Skin of body (tissue), 2 donors: ENCODE results near the gene ZNF180. TPM values are rescaled to one million over a fixed set of nuclear protein-coding genes. Genes with fewer than 3 reads are reported as not detected.
A peak's percentile ranks its signal among the peaks of the same experiment; 100 is the strongest.
"Not testable (repeated sequence)": the region's sequence is repeated elsewhere in the genome, so short reads cannot be mapped to it uniquely, and the experiment has no call there.

Source experiments
- DNase-seq: peaks from one replicate; lab custom pipeline; 2025; lab: John Stamatoyannopoulos, UW
- total RNA-seq: library from RNA; depleted of rRNA; stranded (reverse); fragments of >200 nt; gene quantifications from one replicate; pipeline ENCODE4 v1.2.3, GENCODE V29; 2014

ZNF180 gene
- total RNA-seq, 1 donor from 2014 or later: 10.0 TPM

- DNase-seq: no peak
Measured at GRCh38 chr19:44498988-44499387, 1.3 kb downstream of the ZNF180 start.

DNA sequence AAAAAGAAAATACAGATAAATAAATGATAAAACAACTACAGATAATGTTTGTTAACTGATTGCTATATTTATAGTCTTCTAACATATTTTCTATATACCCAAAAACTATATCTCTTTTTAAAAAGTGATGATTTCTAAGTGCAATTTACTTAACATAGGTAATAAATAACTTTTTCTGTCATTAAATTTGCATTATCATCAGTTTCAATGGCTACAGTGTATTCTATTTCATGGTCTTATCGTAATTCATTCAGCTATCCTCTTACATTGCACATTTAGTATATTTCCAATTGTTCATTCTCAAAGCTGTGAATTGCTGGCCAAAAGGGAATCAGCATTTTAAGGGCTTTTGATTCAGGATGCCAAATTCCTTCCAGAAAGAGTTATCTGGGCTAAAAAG is 3.6 kb downstream of the ZNF180 start:
- no peak for DNase-seq

- DNase-seq: no peak
Measured at GRCh38 chr19:44476559-44477408, 23.5 kb downstream of the ZNF180 start.

GRCh38 chr19:44468730-44469129 is 31.6 kb downstream of the ZNF180 start:
- DNase-seq: not testable (repeated sequence)

- not testable (repeated sequence) for DNase-seq
Measured at GRCh38 chr19:44462600-44463286, 37.6 kb downstream of the ZNF180 start.

- DNase-seq: not testable (repeated sequence)
Measured at GRCh38 chr19:44456016-44456415, 44.3 kb downstream of the ZNF180 start.

GRCh38 chr19:44455100-44455499 is 45.2 kb downstream of the ZNF180 start:
- DNase-seq: no peak

GRCh38 chr19:44452367-44452766 is 48.0 kb downstream of the ZNF180 start:
- DNase-seq: no peak

DNA sequence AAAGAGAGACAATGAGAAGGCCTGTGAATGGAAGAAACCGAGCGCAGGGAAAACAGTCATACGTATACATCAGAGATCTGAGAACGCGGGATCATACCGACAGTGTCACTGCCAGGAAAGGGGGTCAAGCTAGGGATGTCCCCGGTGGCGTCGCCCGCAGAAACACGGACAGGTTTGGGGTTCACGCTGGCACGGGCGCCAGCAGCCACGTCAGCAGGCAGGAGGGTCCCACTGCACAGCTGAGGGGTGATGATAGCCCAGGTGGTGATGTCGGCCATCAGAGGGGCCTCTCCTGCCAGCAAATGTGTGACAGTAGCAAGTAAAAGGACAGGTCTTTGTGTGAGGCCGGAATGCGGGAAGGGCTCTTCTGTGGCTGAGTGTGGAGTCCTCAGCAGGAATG is 48.6 kb downstream of the ZNF180 start:
- DNase-seq: no peak

- DNase-seq: peak; percentile 75
Measured at GRCh38 chr19:44447916-44448674, 52.2 kb downstream of the ZNF180 start, which contains the start of gene ZNF229. Gene ZNF229, minus strand, starts transcription at chr19:44448472. Its CDS starts 5,625 bp downstream, at chr19:44442847.

DNA sequence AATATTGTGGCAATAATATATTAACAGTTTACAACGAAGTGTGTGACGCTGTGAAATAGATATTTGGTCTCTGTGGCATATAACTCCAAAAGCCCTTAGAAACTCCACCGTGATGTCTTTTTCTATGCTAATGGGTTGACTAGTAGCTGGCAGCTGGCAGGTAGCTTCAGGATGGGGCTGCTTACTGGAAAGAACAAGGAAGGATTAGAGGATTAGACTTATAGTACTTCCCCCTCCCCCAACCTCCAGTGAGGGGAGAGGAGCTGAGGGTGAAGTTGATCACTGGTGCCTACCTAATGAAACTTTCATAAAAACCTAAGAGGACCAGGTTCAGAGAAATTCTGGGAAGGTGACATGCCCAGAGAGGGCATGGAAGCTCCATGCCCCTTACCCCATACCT is 61.9 kb downstream of the ZNF180 start:
- no peak for DNase-seq

- no peak for DNase-seq
Measured at GRCh38 chr19:44435441-44435840, 64.9 kb downstream of the ZNF180 start.

- no peak for DNase-seq
Measured at GRCh38 chr19:44430956-44431355, 69.4 kb downstream of the ZNF180 start.

Other genes starting within 250 kb of the ZNF180 start
- gene ZNF233, start 240.6 kb downstream of the ZNF180 start, total RNA-seq: 1.2 TPM
- gene ZNF235, start 195.5 kb downstream of the ZNF180 start, total RNA-seq: 10.4 TPM
- 8.3 TPM for gene ZNF112, start 143.8 kb downstream of the ZNF180 start, total RNA-seq
- 2.8 TPM for gene ZNF285, start 98.9 kb downstream of the ZNF180 start, total RNA-seq
- gene ZNF229, start 52.0 kb downstream of the ZNF180 start, total RNA-seq: 8.5 TPM
- gene CEACAM20, start 29.2 kb upstream of the ZNF180 start, total RNA-seq: not detected
- gene IGSF23, start 113.0 kb upstream of the ZNF180 start, total RNA-seq: not detected
- 18.8 TPM for gene PVR, start 143.4 kb upstream of the ZNF180 start, total RNA-seq
- 3.4 TPM for gene CEACAM19, start 171.0 kb upstream of the ZNF180 start, total RNA-seq
- not detected for gene CEACAM16, start 198.6 kb upstream of the ZNF180 start, total RNA-seq
- gene BCL3, start 248.2 kb upstream of the ZNF180 start, total RNA-seq: 4.6 TPM